Measurements from ENCODE around the gene ANAPC10.

ANAPC10 gene

DNA sequence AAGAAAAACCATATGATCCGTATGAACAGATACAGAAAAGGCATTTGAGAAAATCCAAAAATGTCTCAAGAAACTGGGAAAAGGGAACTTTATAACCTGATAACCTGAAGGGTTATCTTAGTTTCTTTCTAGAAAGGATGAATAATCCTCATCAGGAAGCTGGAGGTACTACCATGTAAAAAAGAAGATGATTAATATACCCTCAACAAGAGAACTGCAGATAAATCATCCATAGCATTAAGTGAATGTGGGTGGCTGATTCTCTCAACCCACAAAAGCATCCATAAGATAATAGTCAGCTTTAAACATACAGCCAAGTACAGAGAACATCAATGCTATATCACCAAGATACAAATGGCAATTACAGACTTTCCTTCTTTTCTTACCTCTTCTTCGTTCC lies 26.4 kb downstream of the ANAPC10 start:
- DNase-seq (ENCODE audit: low read depth in 2 of 2, low spot score in 1 of 2), result no peak

DNA sequence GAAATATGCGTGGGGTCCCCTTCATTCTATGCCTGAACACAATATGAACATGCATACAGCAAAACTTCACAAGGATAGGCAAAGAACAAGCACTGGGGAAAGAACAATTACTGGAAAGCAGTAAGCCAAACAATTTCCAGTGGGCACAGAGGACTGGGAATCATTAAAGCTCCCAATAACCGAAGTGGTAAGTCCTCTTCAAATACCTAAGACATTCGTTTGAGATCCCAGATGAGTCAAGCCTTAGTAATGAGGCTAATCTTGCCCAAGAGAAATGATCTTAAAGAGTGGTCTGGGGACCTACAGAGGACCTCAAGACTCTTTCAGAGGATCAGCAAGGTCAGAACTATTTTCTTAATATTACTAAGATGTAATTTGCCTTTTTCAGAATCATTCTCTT lies 28.6 kb downstream of the ANAPC10 start:
- no peak for DNase-seq (ENCODE audit: low read depth in 2 of 2, low spot score in 1 of 2)

DNA sequence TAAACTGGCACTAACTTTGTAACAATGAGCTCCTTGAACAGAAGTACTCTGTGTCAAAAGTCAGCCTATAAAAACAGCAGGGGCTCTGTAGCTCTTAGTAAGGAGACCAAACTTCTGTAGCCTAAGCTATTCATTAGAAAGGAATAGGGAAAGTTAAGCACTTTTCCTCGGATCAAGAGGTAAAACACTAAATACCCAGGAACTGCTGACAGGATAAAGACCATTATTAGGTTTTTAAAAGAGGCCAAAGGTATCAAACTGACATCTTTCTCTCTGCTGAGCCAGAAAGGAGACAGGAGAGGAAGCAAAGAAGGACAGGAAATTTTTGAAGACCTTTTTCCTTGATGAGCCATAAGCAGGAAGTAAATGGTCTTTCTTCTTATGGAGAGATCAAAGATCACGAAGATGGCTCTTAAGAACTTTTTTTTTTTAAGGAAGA lies 31.9 kb downstream of the ANAPC10 start:
- DNase-seq (ENCODE audit: low read depth in 2 of 2, low spot score in 1 of 2), result no peak

DNA sequence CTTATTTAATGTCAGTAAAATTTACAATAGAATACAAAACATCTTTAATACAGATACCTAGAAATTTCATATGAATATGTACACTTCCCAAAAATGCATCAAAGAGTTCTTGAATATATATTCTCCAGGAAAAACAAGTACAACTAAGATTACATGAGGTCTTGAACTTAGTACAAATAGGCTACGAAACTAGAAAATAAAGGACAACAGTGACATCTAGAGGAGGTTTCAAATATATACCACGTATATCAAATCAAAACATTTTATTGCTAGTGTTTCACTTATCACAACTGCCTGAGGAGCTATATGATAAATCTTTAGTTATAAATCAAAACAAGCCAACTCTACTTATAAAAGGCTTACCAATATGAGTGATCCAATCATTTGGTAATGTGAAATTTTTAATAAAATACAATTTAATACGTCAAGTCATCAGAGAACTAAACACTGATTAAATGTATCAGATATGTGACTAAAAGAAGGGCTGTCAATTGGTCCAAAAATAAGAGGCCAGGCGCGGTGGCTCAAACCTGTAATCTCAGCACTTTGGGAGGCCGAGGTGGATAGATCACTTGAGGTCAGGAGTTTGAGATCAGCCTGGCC lies 36.6 kb downstream of the ANAPC10 start:
- DNase-seq (ENCODE audit: low read depth in 2 of 2, low spot score in 1 of 2), result no peak

DNA sequence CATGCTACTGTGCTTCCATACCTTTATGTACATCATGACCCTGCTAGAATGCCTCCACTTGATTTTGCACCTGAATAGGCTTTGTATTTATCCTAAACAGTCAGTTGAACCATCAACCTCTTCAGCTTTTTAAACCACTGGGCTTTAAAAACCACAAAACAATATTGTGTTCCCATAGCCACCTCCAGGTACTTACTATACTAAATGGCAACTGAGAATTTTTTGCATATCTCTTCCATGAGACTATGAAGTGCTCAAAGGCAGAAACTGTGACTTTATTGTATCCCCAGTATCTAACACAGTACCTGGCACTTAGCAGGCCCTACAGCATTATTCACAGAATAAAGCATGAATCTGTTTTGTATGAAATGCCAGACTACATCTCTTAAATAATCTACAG lies 39.7 kb downstream of the ANAPC10 start:
- no peak for DNase-seq (ENCODE audit: low read depth in 2 of 2, low spot score in 1 of 2)

DNA sequence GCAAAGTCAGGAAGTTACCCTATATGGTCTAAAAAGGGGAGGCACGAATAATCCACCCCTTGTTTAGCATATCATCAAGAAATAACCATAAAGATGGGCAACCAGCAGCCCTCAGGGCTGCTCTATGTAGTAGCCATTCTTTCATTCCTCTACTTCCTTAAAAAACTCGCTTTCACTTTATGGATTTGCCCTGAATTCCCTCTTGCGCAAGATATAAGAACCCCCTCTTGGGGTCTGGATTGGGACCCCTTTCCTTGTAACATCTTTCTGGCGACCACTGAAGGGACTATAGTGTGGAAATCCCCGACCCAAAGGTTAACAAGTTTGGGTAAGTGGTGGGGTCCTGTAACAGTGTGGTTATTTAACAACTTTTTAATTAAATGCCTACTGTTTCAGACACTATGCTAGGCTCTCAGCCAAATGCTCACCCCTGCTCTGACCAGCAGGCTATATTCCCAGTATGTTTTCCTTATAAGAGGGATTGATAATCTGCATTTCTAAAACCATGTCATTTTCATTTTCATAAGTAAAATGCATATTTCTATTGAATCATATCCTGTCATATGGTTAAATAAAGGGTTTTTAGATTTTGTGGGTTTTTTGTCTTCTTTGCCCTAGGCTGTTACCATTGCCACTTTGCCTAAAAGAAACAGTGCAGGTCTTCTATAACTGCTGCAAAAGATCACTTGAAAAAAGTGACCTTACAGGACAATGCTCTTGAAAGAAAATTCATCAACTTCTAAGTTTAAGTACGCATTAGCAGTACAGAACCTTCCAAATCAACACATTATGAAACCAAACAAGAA lies 41.5 kb downstream of the ANAPC10 start:
- no peak for DNase-seq (ENCODE audit: low read depth in 2 of 2, low spot score in 1 of 2)

DNA sequence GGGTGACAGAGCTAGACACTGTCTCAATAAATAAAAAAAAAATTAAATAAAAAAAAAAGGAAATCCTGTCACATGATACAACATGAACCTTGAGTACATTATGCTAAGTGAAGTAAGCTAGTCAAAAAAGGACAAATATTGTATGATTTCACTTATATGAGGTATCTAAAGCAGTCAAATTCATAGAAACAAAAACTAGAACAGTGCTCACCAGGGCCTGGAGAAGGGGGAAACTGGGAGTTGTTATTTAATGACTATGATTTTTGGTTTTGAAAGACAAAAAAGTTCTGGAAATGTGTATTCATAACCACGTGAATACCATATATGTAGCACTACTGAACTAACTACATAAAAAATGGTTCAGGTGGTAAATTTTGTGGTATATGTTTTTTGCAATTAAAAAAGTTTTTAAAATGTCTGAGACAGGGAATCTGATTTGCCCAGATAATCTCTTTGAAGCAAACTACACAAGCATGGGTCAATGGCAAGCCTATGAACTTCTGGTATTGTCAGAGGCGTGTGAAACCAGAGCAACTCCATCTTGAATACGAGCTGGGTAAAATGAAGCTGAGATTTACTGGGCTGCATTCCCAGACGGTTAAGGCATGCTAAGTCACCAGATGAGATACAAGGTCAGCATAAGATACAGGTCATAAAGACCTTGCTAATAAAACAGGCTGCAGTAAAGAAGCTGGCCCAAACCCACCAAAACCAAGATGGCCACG lies 42.3 kb downstream of the ANAPC10 start:
- DNase-seq (ENCODE audit: low read depth in 2 of 2, low spot score in 1 of 2), result no peak

DNA sequence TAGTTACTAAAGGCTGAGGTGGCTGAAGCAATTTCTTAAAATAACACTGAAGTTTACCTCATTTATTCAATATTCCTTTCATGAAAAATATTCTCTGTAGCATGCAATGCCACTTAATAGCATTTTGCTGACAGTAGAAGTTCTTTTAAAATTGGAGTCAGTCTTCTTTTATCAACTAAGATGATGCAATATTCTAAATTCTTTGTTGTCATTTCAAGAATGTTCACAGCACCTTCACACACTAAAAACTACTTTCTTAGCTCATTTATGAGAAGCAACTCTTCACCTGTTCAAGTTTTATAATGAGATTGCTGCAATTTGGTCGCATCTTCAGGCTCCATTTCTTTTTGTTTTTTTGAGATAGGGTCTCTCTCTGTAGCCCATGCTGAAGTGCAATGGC lies 48.8 kb downstream of the ANAPC10 start:
- no peak for DNase-seq (ENCODE audit: low read depth in 2 of 2, low spot score in 1 of 2)

DNA sequence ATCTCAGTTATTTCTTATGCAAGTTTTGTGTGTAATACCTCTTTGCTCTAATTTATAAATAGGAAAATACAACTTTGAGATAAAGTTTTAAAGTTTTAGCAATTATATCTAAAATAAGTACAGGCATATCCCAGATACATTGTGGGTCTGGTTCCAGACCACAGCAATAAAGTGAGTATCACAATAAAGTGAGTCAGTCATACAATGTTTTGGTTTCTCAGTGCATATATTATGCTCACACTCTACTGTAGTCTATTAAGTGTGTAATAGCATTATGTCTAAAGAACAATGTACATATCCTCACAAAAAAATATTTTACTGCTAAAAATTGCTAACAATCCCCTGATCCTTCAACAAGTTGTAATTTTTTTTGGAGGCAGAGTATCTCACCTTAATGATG lies 49.2 kb downstream of the ANAPC10 start:
- DNase-seq (ENCODE audit: low read depth in 2 of 2, low spot score in 1 of 2), result no peak

DNA sequence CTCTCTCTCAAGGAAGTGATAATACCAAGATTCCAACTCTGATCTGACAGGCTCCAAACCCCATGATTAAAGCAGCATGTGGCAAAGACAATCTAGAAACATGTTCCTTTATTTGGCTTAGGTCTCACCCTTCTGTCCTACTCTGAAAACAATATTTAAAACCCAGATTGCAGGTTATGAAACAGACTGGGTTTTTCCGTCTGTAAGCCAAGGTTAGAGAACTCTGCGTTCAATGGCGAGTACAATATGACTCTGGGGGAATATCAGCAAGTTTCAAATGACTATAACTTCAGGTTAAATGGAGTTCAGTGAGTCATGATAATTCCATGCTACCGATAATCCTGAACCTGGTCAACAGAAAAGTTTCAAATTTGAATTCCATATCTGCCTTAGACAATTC lies 50.8 kb downstream of the ANAPC10 start:
- no peak for DNase-seq (ENCODE audit: low read depth in 2 of 2, low spot score in 1 of 2)

DNA sequence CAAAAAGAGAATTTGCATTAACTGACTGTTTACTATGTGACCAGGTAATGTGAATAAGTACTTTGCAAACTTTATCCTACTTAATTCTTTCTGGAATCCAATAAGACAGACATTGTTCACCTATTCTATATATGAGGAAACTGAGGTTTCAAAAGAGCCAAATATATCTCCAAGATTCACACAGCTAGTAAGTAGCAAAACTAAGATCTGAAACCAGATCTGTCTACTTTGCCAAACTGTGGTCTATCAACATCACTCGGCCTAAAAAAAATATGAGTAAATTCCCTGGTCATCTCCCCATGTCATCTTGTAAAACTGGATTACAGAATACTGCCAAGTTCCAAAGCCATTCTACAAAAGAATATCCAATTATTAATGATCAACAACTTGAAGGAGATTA lies 52.8 kb downstream of the ANAPC10 start:
- DNase-seq (ENCODE audit: low read depth in 2 of 2, low spot score in 1 of 2), result no peak

DNA sequence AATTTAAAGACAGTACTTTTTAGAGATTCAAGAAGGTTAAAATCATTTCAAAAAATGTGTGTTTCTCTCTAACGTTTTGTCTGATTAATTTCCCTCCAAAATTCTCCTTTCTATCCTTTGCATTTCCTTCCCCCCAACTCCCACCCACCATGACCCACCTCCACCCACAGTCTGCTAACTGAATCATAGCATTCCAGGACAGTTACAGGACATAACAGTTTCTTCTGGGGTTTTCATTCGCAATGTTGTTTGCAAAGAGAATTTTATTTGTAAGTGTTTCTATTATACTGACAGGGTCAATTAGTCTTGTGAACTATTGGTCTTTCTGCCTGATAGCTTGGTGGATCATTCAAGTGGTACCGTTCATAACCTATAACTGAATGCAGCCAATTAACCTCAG lies 53.7 kb downstream of the ANAPC10 start:
- no peak for DNase-seq (ENCODE audit: low read depth in 2 of 2, low spot score in 1 of 2)

DNA sequence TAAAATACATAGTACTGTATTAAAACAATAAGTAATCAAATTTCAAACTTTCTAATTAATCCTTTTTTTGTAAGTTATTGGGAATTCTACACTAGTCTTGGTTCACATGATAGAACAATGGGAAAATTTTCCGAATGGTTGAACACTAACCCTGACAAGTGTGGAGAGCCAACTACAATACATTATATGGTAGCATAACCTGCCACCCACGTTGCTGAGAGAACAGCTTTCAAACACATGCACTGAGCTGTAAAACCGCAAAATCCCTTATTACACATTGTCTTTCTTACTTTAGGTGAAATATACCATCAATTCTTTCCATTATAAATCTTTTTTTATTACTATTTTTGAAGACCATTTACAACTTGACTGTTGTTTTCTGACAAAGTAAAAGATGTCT lies 54.7 kb downstream of the ANAPC10 start:
- DNase-seq (ENCODE audit: low read depth in 2 of 2, low spot score in 1 of 2), result no peak

DNA sequence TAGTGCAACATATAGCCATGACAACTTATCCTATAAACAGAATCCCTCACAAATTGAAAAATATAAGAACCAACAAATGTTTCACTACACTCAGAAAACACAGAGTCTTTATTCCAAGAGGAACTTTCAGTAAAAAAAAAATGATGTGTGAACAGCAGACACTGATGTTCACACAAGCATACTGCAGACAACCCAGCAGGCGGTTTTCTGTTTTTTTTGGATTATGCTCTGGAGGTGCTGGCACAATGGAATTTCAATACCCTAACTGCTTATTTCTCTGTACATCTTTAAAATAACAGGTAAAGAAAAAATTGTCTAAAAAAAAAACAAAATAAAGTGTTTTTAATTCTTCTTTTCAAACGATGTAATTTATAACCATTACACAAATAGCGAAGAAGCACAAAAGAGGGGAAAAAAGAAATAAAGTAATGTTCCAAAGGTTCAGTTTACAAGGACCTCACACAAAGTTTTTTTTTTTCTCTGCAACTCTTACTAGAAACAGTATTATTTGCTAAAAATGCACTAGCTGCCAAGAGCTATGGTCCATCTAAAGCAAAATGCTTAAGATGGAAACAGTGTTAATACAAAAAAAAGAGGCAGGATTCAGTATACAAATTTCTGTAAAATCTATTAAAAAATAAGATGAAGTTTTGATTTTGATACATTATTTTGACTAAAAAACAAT lies 55.3 kb downstream of the ANAPC10 start:
- no peak for DNase-seq (ENCODE audit: low read depth in 2 of 2, low spot score in 1 of 2)

DNA sequence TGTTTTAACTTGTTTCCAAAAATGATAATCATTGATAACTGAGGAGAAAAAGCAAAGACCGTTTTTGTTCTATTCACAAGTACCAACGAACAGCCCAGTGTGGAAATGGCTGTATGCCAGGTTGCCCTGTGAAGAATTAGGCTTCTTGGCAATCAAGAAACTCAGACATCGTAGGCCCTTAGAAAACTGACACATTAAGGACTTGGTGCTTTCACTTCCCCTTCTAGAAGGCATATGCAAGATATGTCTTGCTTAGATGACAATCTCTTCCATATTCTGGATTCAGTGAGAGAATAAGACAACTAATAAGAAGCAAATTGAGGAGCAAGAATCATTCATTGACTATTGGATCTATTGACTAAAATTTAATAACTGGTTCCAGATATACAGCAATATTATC lies 56.6 kb downstream of the ANAPC10 start:
- no peak for DNase-seq (ENCODE audit: low read depth in 2 of 2, low spot score in 1 of 2)

DNA sequence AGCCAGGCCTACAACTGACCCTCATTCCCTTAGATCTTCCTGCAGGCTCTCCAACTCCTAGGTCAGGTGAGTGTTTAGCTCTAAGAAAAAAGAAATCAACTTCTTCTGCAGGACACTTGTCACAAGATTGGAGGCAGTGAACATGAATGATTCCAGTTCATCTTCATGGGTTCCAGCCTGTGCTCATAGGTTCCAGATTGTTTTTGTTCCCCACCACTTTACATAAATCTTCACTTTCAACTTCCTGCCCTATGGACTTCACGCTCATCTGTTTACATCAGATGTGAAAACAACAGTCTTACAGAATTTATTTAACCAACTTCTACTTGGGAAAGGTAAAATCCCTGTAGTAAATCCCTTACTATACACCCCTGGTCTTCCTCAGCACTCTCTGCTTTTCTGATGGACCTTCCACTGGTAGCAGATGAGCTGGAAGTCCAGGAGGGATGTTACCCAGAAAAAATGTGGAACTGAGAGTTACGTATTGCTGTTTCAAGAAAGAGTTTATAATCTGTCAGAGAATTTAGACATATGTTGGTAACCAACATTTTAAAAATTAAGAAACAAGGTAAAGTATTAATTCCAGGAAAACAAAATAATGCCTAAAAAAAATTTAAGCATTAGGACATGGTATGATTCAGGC lies 62.4 kb downstream of the ANAPC10 start:
- no peak for DNase-seq (ENCODE audit: low read depth in 2 of 2, low spot score in 1 of 2)

DNA sequence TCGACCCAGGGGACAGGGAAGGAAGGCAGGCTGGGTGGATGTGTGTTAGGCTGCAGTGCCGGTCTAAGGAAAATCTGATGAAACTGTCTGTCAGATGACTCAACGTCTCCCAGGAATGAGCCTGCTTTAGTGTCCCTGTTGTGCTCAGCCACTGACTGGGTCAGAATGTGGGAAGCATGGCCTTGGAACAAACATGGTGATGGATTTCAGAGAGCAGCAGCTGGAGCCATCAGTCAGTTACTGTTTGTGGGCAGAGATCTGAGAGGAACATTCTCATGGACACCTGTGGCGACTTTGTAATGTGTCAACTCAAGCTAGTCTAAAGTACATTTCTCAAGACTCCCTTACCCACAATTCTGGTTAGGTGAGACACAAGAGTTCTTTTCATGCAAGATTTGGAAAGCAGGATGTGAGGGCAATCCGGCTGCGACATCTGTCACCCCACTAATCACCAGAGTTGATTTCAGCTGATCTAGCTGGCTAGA lies 63.2 kb downstream of the ANAPC10 start:
- no peak for DNase-seq (ENCODE audit: low read depth in 2 of 2, low spot score in 1 of 2)

DNA sequence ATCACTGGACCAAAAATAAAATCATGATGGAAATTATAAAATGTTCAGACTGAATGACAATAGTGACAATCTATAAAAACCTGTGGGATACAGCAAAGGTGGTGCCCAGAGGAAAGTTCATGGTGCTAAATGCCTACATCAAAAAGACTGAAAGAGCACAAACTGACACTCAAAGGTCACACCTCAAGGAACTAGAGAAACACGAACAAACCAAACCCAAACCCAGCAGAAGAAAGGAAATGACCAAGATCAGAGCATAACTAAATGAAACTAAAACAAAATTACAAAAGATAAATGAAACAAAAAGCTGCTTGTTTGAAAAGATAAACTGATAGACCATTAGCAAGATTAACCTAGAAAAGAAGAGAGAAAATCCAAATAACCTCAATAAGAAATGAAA lies 78.7 kb downstream of the ANAPC10 start:
- no peak for DNase-seq (ENCODE audit: low read depth in 2 of 2, low spot score in 1 of 2)

DNA sequence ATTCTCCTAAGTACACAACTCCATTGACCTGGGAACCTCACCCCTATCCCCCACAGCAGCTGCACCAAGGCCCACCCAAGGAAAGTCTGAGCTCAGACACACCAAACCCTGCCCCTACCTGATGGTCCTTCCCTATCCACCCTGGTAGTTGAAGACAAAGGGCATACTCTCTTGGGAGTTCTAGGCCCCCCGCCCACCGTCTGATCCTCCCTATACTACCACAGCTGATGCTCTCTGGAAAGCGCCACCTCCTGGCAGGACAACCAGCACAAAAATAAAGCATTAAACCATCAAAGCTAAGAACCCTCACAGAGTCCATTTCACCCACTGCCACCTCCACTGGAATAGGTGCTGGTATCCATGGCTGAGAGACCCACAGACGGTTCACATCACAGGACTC lies 83.6 kb downstream of the ANAPC10 start:
- DNase-seq (ENCODE audit: low read depth in 2 of 2, low spot score in 1 of 2), result no peak

DNA sequence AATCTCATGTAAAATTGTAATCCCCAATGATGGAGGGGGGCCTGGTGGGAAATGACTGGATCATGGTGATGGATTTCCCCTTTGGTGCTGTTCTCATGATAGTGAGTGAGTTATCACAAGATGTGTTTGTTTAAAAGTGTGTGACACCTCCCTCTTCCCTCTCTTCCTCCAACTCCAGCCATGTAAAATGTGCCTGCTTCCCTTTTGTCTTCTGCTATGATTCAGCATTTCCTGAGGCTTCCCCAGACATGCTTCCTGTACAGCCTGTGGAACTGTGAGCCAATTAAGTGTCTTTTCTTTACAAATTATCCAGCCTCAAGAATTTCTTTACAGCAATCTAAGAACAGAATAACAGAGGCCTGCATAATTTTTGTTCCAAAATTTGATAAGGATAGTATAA lies 85.2 kb downstream of the ANAPC10 start:
- no peak for DNase-seq (ENCODE audit: low read depth in 2 of 2, low spot score in 1 of 2)

DNA sequence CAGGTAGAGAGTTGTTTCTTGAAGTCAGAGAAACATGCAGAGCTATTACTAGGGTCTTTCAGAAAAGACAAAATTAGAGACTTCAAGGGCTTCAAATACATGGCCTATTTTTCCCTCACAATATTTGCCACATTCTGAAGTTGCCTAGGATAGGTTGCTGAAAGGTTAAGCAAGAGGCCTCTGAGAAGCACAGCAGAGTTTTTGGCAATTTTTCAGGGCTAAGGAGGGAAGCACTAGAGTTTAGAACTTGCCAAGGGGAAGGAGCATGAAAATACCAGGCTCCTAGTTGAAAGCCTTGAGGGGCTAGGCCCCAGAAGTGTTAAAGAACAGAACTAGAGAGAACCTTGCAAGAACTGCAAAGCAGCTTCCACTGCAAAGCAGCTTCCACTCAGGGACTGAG lies 86.4 kb downstream of the ANAPC10 start:
- no peak for DNase-seq (ENCODE audit: low read depth in 2 of 2, low spot score in 1 of 2)

Measured in stimulated activated CD8-positive, alpha-beta memory T cell treated with anti-CD3 and anti-CD28 coated beads, Interleukin-4, amount 100 ng/mL, for 1 hour (primary cell).